Activated naive CD4-positive, alpha-beta T cell treated with anti-CD3 and anti-CD28 coated beads for 36 hours (primary cell): ENCODE results near the gene SLAIN2. TPM values are rescaled to one million over a fixed set of nuclear protein-coding genes. Genes with fewer than 3 reads are reported as not detected.

Experiments
- CTCF ChIA-PET: fragments of 350-600 bp; sonication (Branson Sonifier 250); formaldehyde crosslinking; loops from one replicate; lab custom pipeline; 2021; ENCODE audit warnings: antibody characterized with exemption; lab: Charles Lee
- DNase-seq: peaks from one replicate; pipeline ENCODE4 v3.0.0-alpha.2; 2020
- H3K27ac Mint-ChIP-seq: one replicate; pipeline ENCODE4 v1.8.0; 2021; ENCODE audit warnings: mild to moderate bottlenecking, mixed read lengths
- H3K27me3 Mint-ChIP-seq: one replicate; pipeline ENCODE4 v1.8.0; 2021; ENCODE audit warnings: low read depth, mixed read lengths
- H3K36me3 Mint-ChIP-seq: one replicate; pipeline ENCODE4 v1.8.0; 2021; ENCODE audit warnings: low read depth, mixed read lengths
- H3K4me1 Mint-ChIP-seq: one replicate; pipeline ENCODE4 v1.8.0; 2021; ENCODE audit warnings: low read depth, mixed read lengths
- H3K4me3 Mint-ChIP-seq: one replicate; pipeline ENCODE4 v1.8.0; 2021; ENCODE audit warnings: mild to moderate bottlenecking, moderate library complexity, mixed read lengths
- H3K9me3 Mint-ChIP-seq: one replicate; pipeline ENCODE4 v1.8.0; 2021; ENCODE audit warnings: mixed read lengths
- intact Hi-C: fragments of 100-400 bp; cut with micrococcal nuclease; formaldehyde crosslinking; loops from one replicate; pipeline ENCODE4 v1.15.1; 2023
- total RNA-seq, 2 experiments: library from RNA; stranded (reverse); gene quantifications; one replicate each; pipeline ENCODE4 v1.2.3, GENCODE V29; 2021

The SLAIN2 gene
- total RNA-seq, 2 experiments from 2014 or later = 39.7 to 42.6 TPM

GRCh38 chr4:48315728-48316630, 25.4 kb upstream of the SLAIN2 start:
- peaks cover 3% of the 10 kb centered on the region for H3K4me1 Mint-ChIP-seq
- no peak overlapping the region for H3K27ac Mint-ChIP-seq
- CTCF ChIA-PET = interaction anchor here (1.0 to 1.9 kb wide), 2 partner anchors 11 to 13 kb away, joined by 4 to 7 read pairs; no protein-coding TSS in a partner anchor

GRCh38 chr4:48321312-48321711, 20.0 kb upstream of the SLAIN2 start:
- no peak overlapping the region for H3K27ac Mint-ChIP-seq
- H3K9me3 Mint-ChIP-seq = no peaks in the 10 kb centered on the region
- H3K36me3 Mint-ChIP-seq = no peaks in the 10 kb centered on the region
- no peak for DNase-seq
- no peaks in the 10 kb centered on the region for H3K27me3 Mint-ChIP-seq
- CTCF ChIA-PET = interaction anchor here (0.6 to 1.1 kb wide), 2 partner anchors 12 to 18 kb away, joined by 3 to 4 read pairs; no protein-coding TSS in a partner anchor
- no peak overlapping the region for H3K4me3 Mint-ChIP-seq
- intact Hi-C loops = no loop called here
- H3K4me1 Mint-ChIP-seq = no peaks in the 10 kb centered on the region

More at GRCh38 chr4:48315728-48316630, 25.4 kb upstream of the SLAIN2 start:
- no peaks in the 10 kb centered on the region for H3K27me3 Mint-ChIP-seq
- no peaks in the 10 kb centered on the region for H3K36me3 Mint-ChIP-seq
- H3K4me3 Mint-ChIP-seq = no peak overlapping the region
- peak; percentile 52 for DNase-seq
- H3K9me3 Mint-ChIP-seq = no peaks in the 10 kb centered on the region
- intact Hi-C loops = loop anchor here (1.0 to 5.0 kb wide), 5 partner anchors 24 to 647 kb away; partner anchors contain the start of gene SLC10A4

GRCh38 chr4:48322063-48322462, 19.3 kb upstream of the SLAIN2 start:
- H3K36me3 Mint-ChIP-seq = no peaks in the 10 kb centered on the region
- peaks cover 3% of the 10 kb centered on the region for H3K27me3 Mint-ChIP-seq
- H3K4me1 Mint-ChIP-seq = no peaks in the 10 kb centered on the region
- no peak for DNase-seq
- intact Hi-C loops = no loop called here
- H3K9me3 Mint-ChIP-seq = no peaks in the 10 kb centered on the region
- H3K4me3 Mint-ChIP-seq = no peak overlapping the region
- CTCF ChIA-PET = interaction anchor here (1.1 kb wide), 1 partner anchor 11 kb away, joined by 3 read pairs; no protein-coding TSS in a partner anchor
- H3K27ac Mint-ChIP-seq = no peak overlapping the region

GRCh38 chr4:48324281-48324680, 17.0 kb upstream of the SLAIN2 start:
- intact Hi-C loops = no loop called here
- H3K4me1 Mint-ChIP-seq = peaks cover under 1% of the 10 kb centered on the region
- H3K4me3 Mint-ChIP-seq = no peak overlapping the region
- H3K36me3 Mint-ChIP-seq = no peaks in the 10 kb centered on the region
- H3K27ac Mint-ChIP-seq = no peak overlapping the region
- peaks cover 3% of the 10 kb centered on the region for H3K27me3 Mint-ChIP-seq
- CTCF ChIA-PET = no interaction called here
- H3K9me3 Mint-ChIP-seq = no peaks in the 10 kb centered on the region
- no peak for DNase-seq

- Mint-ChIP-seq H3K4me3 (no peak overlapping the region), H3K9me3 (no peaks in the 10 kb centered on the region), H3K36me3 (no peaks in the 10 kb centered on the region), H3K27me3 (peaks cover 5% of the 10 kb centered on the region), H3K4me1 (peaks cover 8% of the 10 kb centered on the region), H3K27ac (no peak overlapping the region)
- no peak for DNase-seq
- intact Hi-C loops = no loop called here
- CTCF ChIA-PET = interaction anchor here (1.0 kb wide), 1 partner anchor 14 kb away, joined by 3 read pairs; no protein-coding TSS in a partner anchor
Observed at GRCh38 chr4:48329193-48329592, 12.1 kb upstream of the SLAIN2 start.

- Mint-ChIP-seq H3K9me3 (no peaks in the 10 kb centered on the region), H3K4me3 (no peak overlapping the region), H3K4me1 (peaks cover 8% of the 10 kb centered on the region), H3K36me3 (no peaks in the 10 kb centered on the region), H3K27me3 (peaks cover 5% of the 10 kb centered on the region), H3K27ac (no peak overlapping the region)
- intact Hi-C loops = loop anchor here (1.0 kb wide), 1 partner anchor 11 kb away; the partner anchor contains the start of gene SLAIN2
- DNase-seq = no peak
- CTCF ChIA-PET = no interaction called here
Observed at GRCh38 chr4:48329976-48330375, 11.4 kb upstream of the SLAIN2 start.

GRCh38 chr4:48331577-48332330, 9.6 kb upstream of the SLAIN2 start:
- no peak overlapping the region for H3K4me3 Mint-ChIP-seq
- intact Hi-C loops = no loop called here
- H3K36me3 Mint-ChIP-seq = no peaks in the 10 kb centered on the region
- DNase-seq = no peak
- CTCF ChIA-PET = no interaction called here
- peaks cover 5% of the 10 kb centered on the region for H3K27me3 Mint-ChIP-seq
- H3K9me3 Mint-ChIP-seq = no peaks in the 10 kb centered on the region
- no peak overlapping the region for H3K27ac Mint-ChIP-seq
- H3K4me1 Mint-ChIP-seq = peaks cover 8% of the 10 kb centered on the region

- intact Hi-C loops = no loop called here
- Mint-ChIP-seq H3K27ac (no peak overlapping the region), H3K4me3 (no peak overlapping the region), H3K4me1 (peaks cover 16% of the 10 kb centered on the region), H3K36me3 (no peaks in the 10 kb centered on the region), H3K9me3 (no peaks in the 10 kb centered on the region), H3K27me3 (peaks cover 1% of the 10 kb centered on the region)
- CTCF ChIA-PET = no interaction called here
- no peak for DNase-seq
Observed at GRCh38 chr4:48332661-48333060, 8.7 kb upstream of the SLAIN2 start.

GRCh38 chr4:48333587-48333986, 7.7 kb upstream of the SLAIN2 start:
- CTCF ChIA-PET = interaction anchor here (1.0 kb wide), 2 partner anchors 12 to 16 kb away, joined by 3 read pairs; no protein-coding TSS in a partner anchor
- Mint-ChIP-seq H3K4me3 (no peak overlapping the region), H3K27me3 (peaks cover 1% of the 10 kb centered on the region)

GRCh38 chr4:48334236-48334635, 7.1 kb upstream of the SLAIN2 start:
- CTCF ChIA-PET = interaction anchor here (1.0 kb wide), 1 partner anchor 13 kb away, joined by 3 read pairs; no protein-coding TSS in a partner anchor
- H3K9me3 Mint-ChIP-seq = no peaks in the 10 kb centered on the region
- intact Hi-C loops = no loop called here
- no peaks in the 10 kb centered on the region for H3K36me3 Mint-ChIP-seq
- H3K4me1 Mint-ChIP-seq = peaks cover 30% of the 10 kb centered on the region
- peaks cover 1% of the 10 kb centered on the region for H3K27me3 Mint-ChIP-seq
- H3K4me3 Mint-ChIP-seq = no peak overlapping the region
- no peak for DNase-seq
- H3K27ac Mint-ChIP-seq = no peak overlapping the region

More at GRCh38 chr4:48333587-48333986, 7.7 kb upstream of the SLAIN2 start:
- Mint-ChIP-seq H3K27ac (no peak overlapping the region), H3K9me3 (no peaks in the 10 kb centered on the region), H3K4me1 (peaks cover 25% of the 10 kb centered on the region), H3K36me3 (no peaks in the 10 kb centered on the region)
- intact Hi-C loops = no loop called here
- DNase-seq = no peak

- peaks cover 1% of the 10 kb centered on the region for H3K27me3 Mint-ChIP-seq
- no peak for DNase-seq
- peaks cover 29% of the 10 kb centered on the region for H3K4me1 Mint-ChIP-seq
- H3K27ac Mint-ChIP-seq = no peak overlapping the region
- CTCF ChIA-PET = interaction anchor here (0.6 kb wide), 1 partner anchor 1215 kb away, joined by 7 read pairs; no protein-coding TSS in a partner anchor
- no peaks in the 10 kb centered on the region for H3K36me3 Mint-ChIP-seq
- intact Hi-C loops = no loop called here
- H3K4me3 Mint-ChIP-seq = no peak overlapping the region
- H3K9me3 Mint-ChIP-seq = no peaks in the 10 kb centered on the region
Observed at GRCh38 chr4:48334900-48335384, 6.4 kb upstream of the SLAIN2 start.
